HK-2 (cell line): ENCODE measurements around the gene WNK2.
"Not testable (repeated sequence)": the region's sequence is repeated elsewhere in the genome, so short reads cannot be mapped to it uniquely, and the experiment has no call there.

Source experiments
- DNase-seq: peaks from one replicate; pipeline ENCODE4 v3.0.0-alpha.2; 2018; ENCODE audit not compliant: unreplicated experiment

The WNK2 gene

GRCh38 chr9:93329629-93330280, 145.8 kb downstream of the WNK2 start:
- no peak for DNase-seq

GRCh38 chr9:93332317-93332716, 148.4 kb downstream of the WNK2 start:
- DNase-seq: no peak

- no peak for DNase-seq
Measured at GRCh38 chr9:93336720-93337119, 152.8 kb downstream of the WNK2 start.

- DNase-seq: not testable (repeated sequence)
Measured at GRCh38 chr9:93338196-93338595, 154.3 kb downstream of the WNK2 start.

GRCh38 chr9:93340091-93340490, 156.2 kb downstream of the WNK2 start:
- no peak for DNase-seq

GRCh38 chr9:93341820-93342219, 157.9 kb downstream of the WNK2 start:
- not testable (repeated sequence) for DNase-seq

- not testable (repeated sequence) for DNase-seq
Measured at GRCh38 chr9:93342428-93342827, 158.5 kb downstream of the WNK2 start.

- no peak for DNase-seq
Measured at GRCh38 chr9:93343663-93344062, 159.7 kb downstream of the WNK2 start.

- no peak for DNase-seq
Measured at GRCh38 chr9:93345643-93346230, 161.8 kb downstream of the WNK2 start.

GRCh38 chr9:93346231-93347112, 162.5 kb downstream of the WNK2 start:
- no peak for DNase-seq

GRCh38 chr9:93347371-93347975, 163.5 kb downstream of the WNK2 start:
- DNase-seq: not testable (repeated sequence)

GRCh38 chr9:93353413-93354310, 169.7 kb downstream of the WNK2 start:
- DNase-seq: not testable (repeated sequence)

GRCh38 chr9:93354451-93354850, 170.5 kb downstream of the WNK2 start:
- DNase-seq: no peak

GRCh38 chr9:93355827-93356226, 171.9 kb downstream of the WNK2 start:
- DNase-seq: no peak

GRCh38 chr9:93357649-93358048, 173.7 kb downstream of the WNK2 start:
- DNase-seq: no peak

- DNase-seq: not testable (repeated sequence)
Measured at GRCh38 chr9:93359907-93360306, 176.0 kb downstream of the WNK2 start.

- DNase-seq: no peak
Measured at GRCh38 chr9:93361995-93362394, 178.1 kb downstream of the WNK2 start.

GRCh38 chr9:93364734-93365426, 180.9 kb downstream of the WNK2 start:
- no peak for DNase-seq

- no peak for DNase-seq
Measured at GRCh38 chr9:93365427-93366118, 181.6 kb downstream of the WNK2 start.

- DNase-seq: no peak
Measured at GRCh38 chr9:93366119-93366447, 182.1 kb downstream of the WNK2 start.
